Panc1 (cell line): ENCODE data around the gene ATP5PF. TPM values are rescaled to one million over a fixed set of nuclear protein-coding genes. Genes with fewer than 3 reads are reported as not detected.
"Not testable (repeated sequence)": the region's sequence is repeated elsewhere in the genome, so short reads cannot be mapped to it uniquely, and the experiment has no call there.

Experiments used
- ATAC-seq: fragments of 200-7000 bp; cut with Tn5 transposase; 2 replicates; pipeline ENCODE4 v1.9.1; 2020; ENCODE audit warnings: mild to moderate bottlenecking, moderate library complexity
- BruUV-seq: library from RNA; stranded (reverse); fragments of 400-500 nt; replicated peaks from 2 replicates; lab custom pipeline; 2021; lab: Mats Ljungman, UMichigan
- CTCF ChIA-PET: fragments of 300-600 bp; sonication (Branson Sonifier 250); formaldehyde crosslinking; loops from one replicate; lab custom pipeline; 2022; ENCODE audit warnings: antibody characterized with exemption; lab: Charles Lee
- POLR2A ChIA-PET: fragments of 300-600 bp; sonication (Branson Sonifier 250); formaldehyde crosslinking; loops from one replicate; lab custom pipeline; 2022; ENCODE audit warnings: antibody characterized with exemption; lab: Charles Lee
- DNase-seq: peaks from one replicate; pipeline ENCODE4 v3.0.0-alpha.2; 2010; ENCODE audit warnings: low read depth, low spot score
- H3K27ac ChIP-seq: 2 replicates; pipeline ENCODE4 v1.5.1; 2011; ENCODE audit warnings: mild to moderate bottlenecking, low read length, inconsistent platforms
- H3K27me3 ChIP-seq: fragments of 200-500 bp; sonication (Bioruptor generic); 2 replicates; pipeline ENCODE4 v1.6.0; 2014; ENCODE audit warnings: low read length, inconsistent platforms; ENCODE audit not compliant: control insufficient read depth, insufficient read depth
- H3K36me3 ChIP-seq: fragments of 200-500 bp; sonication (Bioruptor generic); 2 replicates; pipeline ENCODE4 v1.5.1; 2014; ENCODE audit warnings: inconsistent platforms, mild to moderate bottlenecking, low read length, moderate library complexity; ENCODE audit not compliant: control insufficient read depth, insufficient read depth
- H3K4me1 ChIP-seq: 2 replicates; pipeline ENCODE4 v1.5.1; 2011; ENCODE audit warnings: inconsistent platforms, mild to moderate bottlenecking, low read length, moderate library complexity; ENCODE audit not compliant: control insufficient read depth, insufficient read depth
- H3K4me3 ChIP-seq, 2 experiments: 2 replicates each; pipeline ENCODE4 v1.5.1; 2011 to 2012; ENCODE audit warnings: low read depth in 2 of 2, low read length in 2 of 2, mild to moderate bottlenecking in 2 of 2, inconsistent platforms in 1 of 2, moderate library complexity in 1 of 2
- H3K9me3 ChIP-seq: fragments of 200-500 bp; sonication (Bioruptor generic); 2 replicates; pipeline ENCODE4 v1.5.1; 2014; ENCODE audit warnings: low read depth, mild to moderate bottlenecking, inconsistent platforms, low read length, moderate library complexity; ENCODE audit not compliant: control insufficient read depth, insufficient read depth
- CTCF ChIP-seq: fragments of 450-650 bp; IDR thresholded peaks from 2 replicates; pipeline ENCODE4 v1.5.1; 2017; ENCODE audit warnings: mild to moderate bottlenecking
- POLR2AphosphoS5 ChIP-seq: IDR thresholded peaks from 2 replicates; pipeline ENCODE4 v1.6.1; 2012; ENCODE audit warnings: mild to moderate bottlenecking, low read depth, low read length, moderate library complexity
- REST ChIP-seq, 2 experiments: IDR thresholded peaks; 2 replicates each; pipeline ENCODE4 v1.6.1; 2011 to 2012; ENCODE audit warnings: low read depth in 2 of 2, control low read depth in 1 of 2, low read length in 1 of 2, mild to moderate bottlenecking in 1 of 2, moderate library complexity in 1 of 2; ENCODE audit not compliant: insufficient read depth in 1 of 2
- SIN3A ChIP-seq: IDR thresholded peaks from 2 replicates; pipeline ENCODE4 v1.6.1; 2012; ENCODE audit warnings: low read depth, mild to moderate bottlenecking, low read length, moderate library complexity, borderline replicate concordance; ENCODE audit not compliant: insufficient read depth
- TCF7L2 ChIP-seq: IDR thresholded peaks from 2 replicates; pipeline ENCODE4 v1.6.1; 2011; ENCODE audit warnings: mild to moderate bottlenecking, low read depth, low read length, inconsistent platforms
- in situ Hi-C: cut with HindIII; loops from 2 replicates; pipeline ENCODE4 v1.10.0; 2016; ENCODE audit warnings: low sequenced_read_pairs, low pct_unique_long_range_greater_than_20kb
- intact Hi-C: fragments of 100-400 bp; cut with micrococcal nuclease; formaldehyde crosslinking; loops from one replicate; pipeline ENCODE4 v1.10.0; 2022; ENCODE audit not compliant: unreplicated experiment
- total RNA-seq: library from RNA; stranded (reverse); gene quantifications from one replicate; pipeline ENCODE4 v1.2.1, GENCODE V29; 2021; ENCODE audit not compliant: unreplicated experiment

ATP5PF gene
- total RNA-seq, 1 experiment from 2014 or later: 103 TPM

- in situ Hi-C loops: no loop called here
- ChIA-PET POLR2A (no interaction called here), CTCF (no interaction called here)
- DNase-seq: no peak
- no peaks in the 10 kb centered on the region for H3K27me3 ChIP-seq
- H3K4me1 ChIP-seq: no peaks in the 10 kb centered on the region
- no peaks in the 10 kb centered on the region for H3K9me3 ChIP-seq
- H3K27ac ChIP-seq: no peak overlapping the region
- H3K36me3 ChIP-seq: 0 out of 2 replicates have a peak, but pooled peaks cover 3% of the 10 kb centered on the region
- TF ChIP-seq TCF7L2: no peak
- no peak for TF ChIP-seq POLR2AphosphoS5
- TF ChIP-seq REST (IDR thresholded peaks at IDR 0.05; ENCODE audit: insufficient read depth in 1 of 2, low read depth in 2 of 2, low read length in 1 of 2): no peak
- no peak for TF ChIP-seq SIN3A
- no peak for TF ChIP-seq CTCF
- H3K4me3 ChIP-seq: no peak overlapping the region
- intact Hi-C loops: no loop called here
- no TSS peak for BruUV-seq
- ATAC-seq: no peak
Measured at GRCh38 chr21:25717491-25718147, 17.1 kb downstream of the ATP5PF start.

GRCh38 chr21:25714066-25714465 is 20.6 kb downstream of the ATP5PF start:
- in situ Hi-C loops, CTCF ChIA-PET, H3K4me1 ChIP-seq, intact Hi-C loops, ATAC-seq, H3K9me3 ChIP-seq, H3K36me3 ChIP-seq, POLR2A ChIA-PET, H3K4me3 ChIP-seq, DNase-seq, BruUV-seq, H3K27me3 ChIP-seq, H3K27ac ChIP-seq: not testable (repeated sequence)

GRCh38 chr21:25710550-25710949 is 24.2 kb downstream of the ATP5PF start:
- intact Hi-C loops: no loop called here
- BruUV-seq: no TSS peak

More at GRCh38 chr21:25710550-25710949, 24.2 kb downstream of the ATP5PF start:
- Histone ChIP-seq H3K4me3 (no peak overlapping the region), H3K36me3 (no peaks in the 10 kb centered on the region), H3K9me3 (no peaks in the 10 kb centered on the region), H3K27me3 (no peaks in the 10 kb centered on the region), H3K4me1 (no peaks in the 10 kb centered on the region), H3K27ac (no peak overlapping the region)
- ATAC-seq (no peak), DNase-seq (no peak)
- TF ChIP-seq POLR2AphosphoS5: no peak
- TF ChIP-seq TCF7L2: no peak
- TF ChIP-seq CTCF: no peak
- TF ChIP-seq REST (IDR thresholded peaks at IDR 0.05; ENCODE audit: insufficient read depth in 1 of 2, low read depth in 2 of 2, low read length in 1 of 2): no peak
- no peak for TF ChIP-seq SIN3A
- in situ Hi-C loops: no loop called here
- ChIA-PET CTCF (no interaction called here), POLR2A (no interaction called here)
